GM12892 (cell line): ENCODE results near the gene GFRA1.

ENCODE experiments used
- POLR2A ChIP-seq: IDR thresholded peaks from 2 replicates; pipeline ENCODE4 v1.6.1; 2011; ENCODE audit warnings: low read depth, low read length, control low read depth
- POLR2AphosphoS5 ChIP-seq: IDR thresholded peaks from 2 replicates; pipeline ENCODE4 v1.6.1; 2011; ENCODE audit warnings: low read depth, low read length, control low read depth
- TAF1 ChIP-seq: IDR thresholded peaks from 2 replicates; pipeline ENCODE4 v1.6.1; 2011; ENCODE audit warnings: low read depth, mild to moderate bottlenecking, control low read depth, low read length, borderline replicate concordance

DNA sequence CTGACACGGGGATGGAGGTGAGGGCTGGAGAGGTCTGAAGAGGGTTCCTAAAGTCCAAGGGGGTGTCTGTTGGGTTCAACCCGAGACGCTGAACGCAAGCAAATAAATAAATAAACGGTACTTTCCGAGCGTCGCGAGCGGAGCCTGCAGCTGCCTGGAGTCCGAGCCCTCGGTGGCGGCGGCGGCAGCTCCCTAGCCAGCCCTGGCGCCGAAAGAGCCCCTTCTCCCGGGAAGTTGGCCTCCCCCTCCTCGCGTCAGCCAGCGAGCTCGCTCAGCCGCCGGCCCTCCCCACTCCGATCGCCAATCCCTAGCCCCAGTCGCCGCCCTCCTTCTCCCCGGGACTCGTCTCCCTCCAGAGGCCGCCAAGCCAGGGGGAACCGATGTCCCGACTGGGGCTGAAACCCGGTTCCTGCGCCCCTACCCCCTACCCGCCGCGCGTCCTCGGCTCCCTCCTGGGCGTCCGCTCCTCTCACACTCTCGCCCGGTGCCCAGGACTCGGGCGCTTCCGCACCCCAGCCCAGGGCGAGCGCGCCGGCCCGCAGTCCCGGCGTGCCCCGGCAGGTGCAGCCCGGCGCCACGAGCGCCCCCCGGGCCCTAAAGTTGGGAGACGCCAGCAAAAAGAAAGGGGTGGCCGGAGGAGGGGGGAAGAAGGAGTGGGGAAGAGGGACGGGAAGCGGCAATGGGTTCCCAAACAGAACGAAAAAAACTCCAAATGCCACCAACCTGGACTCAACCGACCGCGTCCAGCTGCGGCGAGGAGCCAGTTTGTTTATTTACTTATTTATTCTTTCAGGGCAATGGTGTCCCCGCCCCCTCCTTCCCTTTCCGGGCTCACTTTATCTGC lies at the start of gene GFRA1:
- TF ChIP-seq POLR2A: no peak
- TF ChIP-seq TAF1: no peak
- TF ChIP-seq POLR2AphosphoS5: no peak
